Adipose tissue (tissue), 3 donors: Measurements from ENCODE around the gene ATP1A1. TPM values are rescaled to one million over a fixed set of nuclear protein-coding genes. Genes with fewer than 3 reads are reported as not detected.

Source experiments
- H3K27ac ChIP-seq: one replicate; pipeline ENCODE4 v1.5.1; 2013; ENCODE audit warnings: low read depth, low read length
- WGBS, 3 donors: extraction: QIAGEN DNeasy Blood & Tissue Kit; methylation state at CpG; one replicate each; pipeline ENCODE4 v1.1.7; 2013; 5-methylcytosine and 5-hydroxymethylcytosine counted together
- polyA plus RNA-seq, 3 donors: library from polyadenylated mRNA; stranded (reverse); fragments of 200-250 nt; gene quantifications; one replicate each; pipeline ENCODE4 v1.2.3, GENCODE V29; 2013
- donor health status: healthy with polysubstance abuse.
- donor health status: Bipolar disorder and iron deficiency.
- donor health status: healthy.

ATP1A1 gene
- 100 to 1,000 TPM in 2 of 3 donors, 10 to 100 TPM in 1; 90.4 to 328 (median 159) TPM for polyA plus RNA-seq

- peak within 1 kb of the TSS; percentile 79 for H3K27ac ChIP-seq
- WGBS, 3 donors: 0 to 1% (median 1%) methylated on average over 57 to 78 of the region's 78 CpGs
Measured at GRCh38 chr1:116372651-116373430, at the start of gene ATP1A1. Gene ATP1A1, plus strand, starts transcription at chr1:116373244. Its CDS starts 268 bp downstream, at chr1:116373512.

GRCh38 chr1:116323491-116323890, 49.6 kb upstream of the ATP1A1 start:
- WGBS, 3 donors: 40 to 89% (median 87%) methylated on average over 2 of the region's 2 CpGs
- H3K27ac ChIP-seq: no peak overlapping the region

- no peak overlapping the region for H3K27ac ChIP-seq
- WGBS, 3 donors: 54 to 97% (median 83%) methylated on average over 3 of the region's 3 CpGs
Measured at GRCh38 chr1:116324411-116324810, 48.6 kb upstream of the ATP1A1 start.

- 68 to 83% (median 79%) methylated on average over 2 of the region's 2 CpGs for WGBS, 3 donors
- no peak overlapping the region for H3K27ac ChIP-seq
Measured at GRCh38 chr1:116325104-116325503, 47.9 kb upstream of the ATP1A1 start.

DNA sequence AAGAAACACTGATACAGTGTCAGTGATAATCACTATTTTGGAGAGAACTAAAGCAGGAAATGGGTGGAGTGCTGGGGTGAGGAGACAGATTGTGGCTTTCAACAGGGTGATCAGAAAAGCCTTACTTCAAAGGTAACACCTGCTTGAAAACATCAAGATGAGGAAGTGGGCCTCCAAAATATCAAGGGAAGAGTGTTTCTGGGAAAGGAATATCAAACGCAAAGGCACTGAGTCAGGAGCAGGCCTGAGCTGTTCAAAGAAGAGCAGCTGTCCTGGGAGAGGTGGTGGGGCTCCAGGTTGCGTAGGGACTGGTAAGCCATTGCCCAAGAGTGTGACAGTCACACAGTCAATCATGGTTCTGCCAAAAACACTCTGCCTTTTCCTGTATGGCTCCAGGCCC, 47.1 kb upstream of the ATP1A1 start:
- 76 to 88% (median 79%) methylated on average over 2 of the region's 2 CpGs for WGBS, 3 donors
- H3K27ac ChIP-seq: no peak overlapping the region

GRCh38 chr1:116326486-116326885, 46.6 kb upstream of the ATP1A1 start:
- H3K27ac ChIP-seq: no peak overlapping the region
- 83 to 90% (median 88%) methylated on average over 1 of the region's 1 CpG for WGBS, 3 donors

DNA sequence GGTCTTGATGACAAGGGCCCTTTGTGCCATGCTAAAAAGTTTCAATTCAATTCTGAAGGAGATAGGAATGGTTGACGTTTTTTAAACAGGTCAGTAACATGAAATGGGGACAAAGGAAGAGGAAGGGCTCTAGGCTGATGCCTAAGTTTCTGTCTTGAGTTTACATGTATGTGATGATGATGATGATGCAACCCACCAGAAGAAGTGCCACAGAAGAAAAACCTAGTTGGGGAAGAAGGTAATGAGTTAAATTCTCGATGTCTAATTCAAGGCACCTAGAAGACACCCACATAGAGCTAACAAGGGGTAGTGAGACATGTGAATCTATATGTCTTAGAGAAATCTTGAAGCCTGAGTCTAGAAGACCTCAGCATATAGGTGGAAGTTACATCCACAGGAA, 44.4 kb upstream of the ATP1A1 start:
- WGBS, 3 donors: 89 to 92% (median 90%) methylated on average over 2 of the region's 2 CpGs
- no peak overlapping the region for H3K27ac ChIP-seq

DNA sequence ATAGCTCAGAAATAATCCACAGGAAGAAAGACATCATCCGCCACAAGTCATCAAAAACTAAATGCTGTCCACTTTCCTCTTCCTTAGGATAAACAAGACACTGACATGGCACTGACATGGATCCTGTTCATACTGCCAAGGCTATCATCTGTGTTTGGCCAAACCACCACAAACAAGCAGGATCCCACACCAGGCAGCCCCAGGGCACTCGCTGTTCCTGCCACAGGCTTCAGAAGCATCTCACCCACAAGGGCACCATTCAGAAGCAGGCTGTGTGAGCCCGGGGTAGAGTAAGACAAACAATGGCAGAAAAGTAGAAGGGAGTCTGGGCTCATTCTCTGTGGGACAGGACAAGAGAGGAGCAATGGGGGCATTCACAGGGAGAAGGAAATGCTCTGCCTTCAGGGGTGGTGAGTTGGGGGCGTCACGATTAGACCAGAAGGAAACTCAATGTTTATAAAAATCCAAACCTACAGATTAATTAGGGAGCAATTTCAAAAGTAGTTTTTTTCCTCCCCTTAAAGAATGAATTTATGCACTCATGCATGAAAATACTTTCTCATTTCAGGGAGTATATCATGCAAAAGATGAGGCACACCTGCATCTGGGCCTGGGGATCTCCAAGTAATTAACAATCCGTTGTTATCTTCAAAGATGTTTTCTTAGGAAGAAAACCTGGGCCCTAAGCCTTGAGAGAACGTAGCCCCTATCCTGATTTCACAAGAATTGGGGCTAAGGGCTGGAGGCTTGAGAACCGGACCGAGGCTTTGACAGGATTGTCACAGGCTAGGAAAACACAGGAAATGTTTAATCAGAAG, 43.3 kb upstream of the ATP1A1 start:
- 59 to 76% (median 68%) methylated on average over 9 of the region's 9 CpGs for WGBS, 3 donors
- no peak overlapping the region for H3K27ac ChIP-seq

DNA sequence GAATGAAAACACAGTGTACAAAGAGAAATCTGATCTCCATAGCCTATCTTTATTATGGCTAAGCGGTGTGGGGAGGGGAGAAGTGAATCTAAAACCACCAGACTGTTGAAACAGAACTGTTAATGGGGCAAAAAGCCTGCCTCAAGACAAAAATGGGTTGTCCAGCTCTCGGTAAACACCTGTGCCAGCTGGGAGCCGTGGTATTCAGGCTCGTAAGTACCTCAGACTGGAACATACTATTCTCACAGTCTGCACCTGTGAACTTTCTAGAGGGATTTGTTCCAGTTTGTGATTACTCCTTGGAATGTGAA, 42.7 kb upstream of the ATP1A1 start:
- no peak overlapping the region for H3K27ac ChIP-seq
- 19 to 82% (median 79%) methylated on average over 4 of the region's 4 CpGs for WGBS, 3 donors

- no peak overlapping the region for H3K27ac ChIP-seq
Measured at GRCh38 chr1:116330846-116331245, 42.2 kb upstream of the ATP1A1 start.

- 87 to 94% (median 92%) methylated on average over 3 of the region's 3 CpGs for WGBS, 3 donors
- no peak overlapping the region for H3K27ac ChIP-seq
Measured at GRCh38 chr1:116331523-116331922, 41.5 kb upstream of the ATP1A1 start.

DNA sequence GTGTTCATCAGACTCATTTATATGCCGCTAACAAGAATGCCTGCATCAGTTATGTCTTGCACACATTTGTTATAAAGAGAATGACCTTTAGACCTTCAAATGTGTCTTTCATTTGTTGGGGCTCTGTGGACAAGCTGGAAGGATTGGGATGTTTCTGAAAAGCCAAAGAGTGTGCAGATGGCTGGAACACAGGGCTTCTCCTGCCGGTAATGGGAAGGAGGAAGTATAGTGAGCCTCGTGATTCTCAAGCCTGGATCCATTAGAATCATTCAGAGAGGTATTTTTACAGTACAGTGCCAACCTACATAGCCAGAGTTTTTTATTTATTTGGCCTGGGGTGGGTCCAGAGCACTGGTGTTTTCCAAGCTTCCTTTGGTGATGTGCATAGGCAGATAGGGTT, 40.6 kb upstream of the ATP1A1 start:
- WGBS, 3 donors: 76 to 83% (median 79%) methylated on average over 3 of the region's 3 CpGs
- H3K27ac ChIP-seq: no peak overlapping the region

DNA sequence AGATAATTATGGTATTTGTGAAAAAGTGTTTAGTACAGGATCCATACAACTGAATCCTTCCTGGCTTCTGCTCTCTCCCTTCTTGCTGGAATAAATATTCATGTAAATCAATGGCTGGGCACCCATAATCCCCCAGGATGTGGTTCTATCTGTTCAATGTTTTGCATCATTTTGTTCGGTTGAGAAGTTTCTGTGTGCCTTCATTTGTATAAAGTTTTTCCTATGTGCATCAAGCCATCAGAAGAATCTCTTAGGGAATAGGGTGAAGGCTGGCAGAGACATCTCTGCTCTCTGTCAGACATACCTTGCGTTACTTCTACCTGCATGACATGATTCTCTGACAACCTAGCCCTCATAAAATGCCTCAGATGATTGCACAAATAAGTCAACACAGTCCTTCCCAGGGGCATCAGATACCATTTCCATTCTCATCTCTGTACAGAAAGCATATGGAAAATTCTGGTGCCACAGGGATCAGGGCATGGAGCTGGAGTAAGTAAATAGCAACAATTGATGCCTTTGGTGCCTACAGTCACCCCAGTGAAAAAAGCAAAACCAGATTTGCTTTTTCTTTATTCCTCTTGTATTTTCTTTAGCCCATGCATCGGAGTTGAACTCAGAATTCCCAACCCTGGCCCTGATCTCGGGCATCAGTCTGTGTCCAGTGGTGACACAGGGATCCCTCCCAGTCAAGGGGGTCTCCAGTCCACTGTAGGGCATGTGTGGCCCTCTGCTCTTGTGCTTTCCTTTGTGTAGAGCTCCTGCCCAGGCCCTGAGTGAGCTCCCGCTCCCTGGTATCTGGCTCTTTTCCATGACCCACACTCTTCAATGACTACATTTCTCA, 39.7 kb upstream of the ATP1A1 start:
- WGBS, 3 donors: 95 to 98% (median 97%) methylated on average over 5 of the region's 5 CpGs
- H3K27ac ChIP-seq: no peak overlapping the region

DNA sequence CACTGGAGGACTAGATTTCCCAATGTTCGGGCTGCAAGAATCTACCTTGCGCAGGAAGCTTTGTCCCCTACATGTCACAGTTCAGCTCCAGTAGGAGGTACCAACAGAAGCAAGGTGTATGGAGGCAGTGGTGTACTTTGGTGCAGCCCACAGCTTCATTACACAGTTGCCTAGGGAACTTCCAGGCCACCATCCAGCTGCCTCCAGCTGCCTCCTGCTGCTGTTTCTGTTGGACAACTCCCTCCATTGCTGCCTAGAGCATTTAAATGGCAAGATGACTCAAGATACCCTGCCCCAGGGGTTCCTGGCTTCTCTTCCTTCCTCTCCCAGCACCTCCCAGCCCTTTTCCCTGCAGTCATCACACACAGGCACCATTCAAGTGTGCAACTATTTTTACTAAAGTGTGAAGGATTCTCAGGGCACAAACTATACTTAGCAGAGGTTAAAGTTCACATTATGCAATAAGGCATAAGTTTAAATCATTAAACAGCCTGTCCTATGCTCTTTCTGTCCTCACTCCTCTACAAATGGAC, 39.0 kb upstream of the ATP1A1 start:
- WGBS, 3 donors: 94 to 97% (median 97%) methylated on average over 2 of the region's 2 CpGs

DNA sequence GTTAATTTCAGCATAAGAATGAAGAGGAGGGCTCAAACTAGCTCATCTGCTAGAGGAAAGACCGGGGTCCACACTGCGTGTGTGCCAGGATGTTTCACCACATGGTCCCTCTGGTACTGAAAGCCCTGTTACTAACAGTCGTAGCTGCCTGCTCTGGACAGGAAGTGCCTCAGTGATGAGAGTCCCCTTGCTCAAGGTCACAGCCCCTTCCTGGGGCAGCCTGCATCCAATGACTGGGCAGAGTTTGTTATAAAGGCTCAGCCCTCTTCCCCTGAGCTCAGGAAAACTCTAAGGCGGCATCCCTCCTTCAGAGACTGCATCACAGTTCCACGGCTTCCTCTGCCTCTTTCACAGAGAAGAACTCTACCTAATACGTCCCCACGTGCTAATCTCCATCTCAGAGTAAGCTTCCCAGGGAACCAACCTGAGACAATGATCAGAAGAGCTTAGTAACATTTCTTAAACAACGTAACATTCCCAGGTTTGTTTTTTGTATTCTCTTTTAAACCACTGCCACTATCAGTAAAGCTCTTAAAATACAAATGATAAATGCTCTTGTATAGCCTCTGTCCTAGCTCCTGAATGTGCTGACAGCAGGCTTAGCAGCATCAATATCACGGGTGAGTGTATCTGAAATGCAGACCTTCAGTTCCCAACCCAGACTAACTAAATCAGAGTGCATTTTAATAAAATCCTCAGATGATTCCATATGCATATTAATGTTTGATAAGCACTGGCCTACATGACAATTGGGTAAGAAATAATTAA, 38.0 kb upstream of the ATP1A1 start:
- 66 to 77% (median 70%) methylated on average over 9 of the region's 9 CpGs for WGBS, 3 donors
- H3K27ac ChIP-seq: no peak overlapping the region

More for the DNA sequence above, 39.0 kb upstream of the ATP1A1 start:
- no peak overlapping the region for H3K27ac ChIP-seq

DNA sequence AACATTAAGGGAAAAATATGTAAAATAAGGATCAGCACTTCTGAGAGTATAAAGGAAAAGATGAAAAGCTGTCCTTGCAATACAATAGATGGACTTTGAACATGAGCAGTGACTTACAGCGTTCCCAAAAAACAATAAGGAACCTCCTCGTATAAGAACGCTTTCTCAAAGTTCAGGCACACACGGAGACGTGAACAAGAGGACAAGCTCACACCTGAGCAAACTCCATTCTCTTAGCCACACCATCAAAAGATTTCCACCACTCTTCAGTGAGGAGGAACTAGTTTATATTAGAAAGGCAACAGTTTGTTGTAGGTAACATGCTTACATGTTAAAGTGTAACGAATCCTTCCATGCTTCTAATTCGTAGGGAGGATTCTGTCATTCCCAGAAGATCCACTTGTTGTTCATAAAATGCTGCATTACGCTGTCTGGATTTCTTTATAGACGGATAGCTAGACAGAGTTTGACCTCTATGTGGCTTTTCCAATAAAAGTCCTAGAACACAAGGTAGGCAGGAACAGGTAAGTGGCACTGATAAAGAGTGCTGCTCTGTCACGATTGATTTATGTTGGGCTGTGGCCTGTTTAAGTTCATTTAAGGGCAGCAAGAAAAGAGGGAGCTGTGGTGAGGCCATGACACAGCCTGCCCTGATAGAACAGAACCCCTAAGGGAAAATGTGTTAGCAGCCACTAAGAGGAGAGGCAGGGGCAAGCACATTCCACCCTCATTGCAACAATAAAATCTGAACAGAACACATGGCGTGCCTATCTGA, 37.0 kb upstream of the ATP1A1 start:
- 71 to 94% (median 87%) methylated on average over 11 of the region's 11 CpGs for WGBS, 3 donors
- no peak overlapping the region for H3K27ac ChIP-seq

DNA sequence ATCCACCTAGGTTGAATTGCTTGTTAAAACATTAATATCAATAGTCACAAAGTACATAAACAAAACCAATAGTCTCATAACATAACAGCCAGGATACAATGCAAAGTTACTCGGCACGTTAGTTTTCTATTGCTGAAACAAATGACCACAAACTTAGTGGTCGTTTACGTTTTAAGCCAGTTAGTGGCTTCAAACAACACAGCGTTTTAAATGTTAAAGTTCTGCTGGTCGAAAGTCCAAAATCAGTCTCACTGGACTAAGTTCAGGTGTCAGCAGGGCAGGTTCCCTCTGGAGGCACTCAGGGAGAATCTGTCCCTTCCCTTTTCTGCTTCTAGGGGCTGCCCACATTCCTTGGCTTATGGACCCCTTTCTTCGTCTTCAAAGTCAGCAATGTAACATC, 35.6 kb upstream of the ATP1A1 start:
- H3K27ac ChIP-seq: no peak overlapping the region
- 91 to 93% (median 92%) methylated on average over 7 of the region's 7 CpGs for WGBS, 3 donors
